Mucosa of descending colon (tissue), 3 donors: ENCODE results near the gene MTMR3. TPM values are rescaled to one million over a fixed set of nuclear protein-coding genes. Genes with fewer than 3 reads are reported as not detected.

Experiments
- ATAC-seq: fragments of 200-7000 bp; cut with Tn5 transposase; one replicate; pipeline ENCODE4 v1.9.1; 2020; ENCODE audit warnings: mild to moderate bottlenecking, moderate library complexity
- DNase-seq, 3 donors: peaks; one replicate each; pipeline ENCODE4 v3.0.0-alpha.2; 2020
- H3K36me3 ChIP-seq: fragments of 200-600 bp; one replicate; pipeline ENCODE4 v1.8.0; 2021; ENCODE audit warnings: low read depth, mild to moderate bottlenecking
- H3K4me1 ChIP-seq: fragments of 200-600 bp; one replicate; pipeline ENCODE4 v1.8.0; 2021; ENCODE audit warnings: low read depth, mild to moderate bottlenecking
- H3K4me3 ChIP-seq: fragments of 200-600 bp; one replicate; pipeline ENCODE4 v1.8.0; 2021; ENCODE audit warnings: mild to moderate bottlenecking
- H3K9me3 ChIP-seq: fragments of 200-600 bp; one replicate; pipeline ENCODE4 v1.8.0; 2021; ENCODE audit warnings: mild to moderate bottlenecking
- intact Hi-C, 2 donors: fragments of 100-400 bp; cut with DNase I in 1 of 2; cut with micrococcal nuclease in 1 of 2; formaldehyde crosslinking; loops; one replicate each; pipeline versions ENCODE4 v1.11.0 to v1.11.1; 2022; cut with DNase I, micrococcal nuclease
- total RNA-seq, 3 donors: library from RNA; stranded (reverse); fragmentation: NEBNext Ultra II Directional in 2 of 3; extraction: Animal tissue kit (Norgen Biotek cat#: 25700) in 2 of 3; gene quantifications; one replicate each; pipeline versions ENCODE4 v1.2.1 to v1.2.4, GENCODE V29; 2021 to 2023
- TF ChIP-seq, protein P1 (sequence below): fragments of 200-600 bp; IDR thresholded peaks from one replicate; pipeline ENCODE4 v1.8.0; 2022; ENCODE audit warnings: antibody characterized with exemption, mild to moderate bottlenecking
- donor health status: DM: no; HTN: no; CAD: no; lungs with moderate emphysema.
- donor health status: DM: no; HTN: no; CAD: no.
- donor health status: DM: no; HTN: yes; CAD: no.

MTMR3 gene
- total RNA-seq, 3 donors from 2014 or later, result 47.7 to 59.8 (median 54.4) TPM

- peaks cover 6% of the 10 kb centered on the region for H3K9me3 ChIP-seq
- peaks cover 4% of the 10 kb centered on the region for H3K4me1 ChIP-seq
- TF ChIP-seq, protein P1, sequence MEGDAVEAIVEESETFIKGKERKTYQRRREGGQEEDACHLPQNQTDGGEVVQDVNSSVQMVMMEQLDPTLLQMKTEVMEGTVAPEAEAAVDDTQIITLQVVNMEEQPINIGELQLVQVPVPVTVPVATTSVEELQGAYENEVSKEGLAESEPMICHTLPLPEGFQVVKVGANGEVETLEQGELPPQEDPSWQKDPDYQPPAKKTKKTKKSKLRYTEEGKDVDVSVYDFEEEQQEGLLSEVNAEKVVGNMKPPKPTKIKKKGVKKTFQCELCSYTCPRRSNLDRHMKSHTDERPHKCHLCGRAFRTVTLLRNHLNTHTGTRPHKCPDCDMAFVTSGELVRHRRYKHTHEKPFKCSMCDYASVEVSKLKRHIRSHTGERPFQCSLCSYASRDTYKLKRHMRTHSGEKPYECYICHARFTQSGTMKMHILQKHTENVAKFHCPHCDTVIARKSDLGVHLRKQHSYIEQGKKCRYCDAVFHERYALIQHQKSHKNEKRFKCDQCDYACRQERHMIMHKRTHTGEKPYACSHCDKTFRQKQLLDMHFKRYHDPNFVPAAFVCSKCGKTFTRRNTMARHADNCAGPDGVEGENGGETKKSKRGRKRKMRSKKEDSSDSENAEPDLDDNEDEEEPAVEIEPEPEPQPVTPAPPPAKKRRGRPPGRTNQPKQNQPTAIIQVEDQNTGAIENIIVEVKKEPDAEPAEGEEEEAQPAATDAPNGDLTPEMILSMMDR, result no peak
- no peak overlapping the region for H3K4me3 ChIP-seq
- ATAC-seq (no peak), DNase-seq (no peak)
- H3K36me3 ChIP-seq, result no peaks in the 10 kb centered on the region
- intact Hi-C loops, result no loop called here
Observed at GRCh38 chr22:30064172-30064571, 181.2 kb downstream of the MTMR3 start.

DNA sequence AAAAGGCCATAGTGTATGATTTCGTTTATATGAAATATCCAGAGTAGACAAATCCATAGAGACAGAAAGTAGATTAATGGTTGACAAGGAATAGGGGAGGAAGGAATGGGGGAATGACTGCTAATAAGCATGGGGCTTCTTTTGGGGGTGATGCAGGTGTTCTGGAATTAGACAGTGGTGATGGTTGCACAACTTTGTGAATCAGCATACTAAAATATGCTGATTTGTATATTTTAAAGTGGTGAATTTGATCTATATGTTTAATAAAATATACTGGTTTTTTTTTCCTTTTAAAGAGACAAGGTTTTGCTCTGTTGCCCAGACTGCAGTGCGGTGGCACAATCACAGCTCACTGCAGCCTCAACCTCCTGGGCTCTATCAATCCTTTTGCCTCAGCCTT is 190.8 kb downstream of the MTMR3 start:
- no peaks in the 10 kb centered on the region for H3K9me3 ChIP-seq
- intact Hi-C loops, result no loop called here
- H3K4me1 ChIP-seq, result no peaks in the 10 kb centered on the region
- TF ChIP-seq, protein P1, result no peak
- no peak overlapping the region for H3K4me3 ChIP-seq
- H3K36me3 ChIP-seq, result no peaks in the 10 kb centered on the region
- ATAC-seq, result no peak
- no peak for DNase-seq

GRCh38 chr22:30074147-30074546 is 191.2 kb downstream of the MTMR3 start:
- ATAC-seq (no peak), DNase-seq (no peak)
- Histone ChIP-seq H3K36me3 (no peaks in the 10 kb centered on the region), H3K4me1 (no peaks in the 10 kb centered on the region), H3K4me3 (no peak overlapping the region), H3K9me3 (no peaks in the 10 kb centered on the region)
- TF ChIP-seq, protein P1, result no peak
- intact Hi-C loops, result no loop called here

DNA sequence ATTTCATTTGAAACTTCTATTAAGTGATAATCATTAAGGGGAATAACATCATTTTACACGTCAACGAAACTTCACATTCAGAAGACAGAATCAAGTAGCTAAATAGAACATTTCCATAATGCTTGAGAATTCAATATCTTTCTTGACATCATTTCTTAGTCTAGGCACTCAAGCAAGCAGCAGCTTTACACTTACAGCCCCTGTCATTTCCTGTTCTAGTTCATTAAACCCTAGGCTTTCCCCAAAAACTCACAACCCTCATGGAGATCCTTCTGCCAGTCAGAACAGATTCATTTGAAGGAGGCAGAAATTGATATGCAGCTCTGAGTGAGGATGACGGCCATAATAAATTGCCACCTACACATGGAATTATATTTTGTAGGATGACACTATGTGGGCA is 192.0 kb downstream of the MTMR3 start:
- no peaks in the 10 kb centered on the region for H3K4me1 ChIP-seq
- DNase-seq (no peak), ATAC-seq (no peak)
- no peaks in the 10 kb centered on the region for H3K9me3 ChIP-seq
- no peak overlapping the region for H3K4me3 ChIP-seq
- TF ChIP-seq, protein P1, result no peak
- intact Hi-C loops, result no loop called here
- no peaks in the 10 kb centered on the region for H3K36me3 ChIP-seq

DNA sequence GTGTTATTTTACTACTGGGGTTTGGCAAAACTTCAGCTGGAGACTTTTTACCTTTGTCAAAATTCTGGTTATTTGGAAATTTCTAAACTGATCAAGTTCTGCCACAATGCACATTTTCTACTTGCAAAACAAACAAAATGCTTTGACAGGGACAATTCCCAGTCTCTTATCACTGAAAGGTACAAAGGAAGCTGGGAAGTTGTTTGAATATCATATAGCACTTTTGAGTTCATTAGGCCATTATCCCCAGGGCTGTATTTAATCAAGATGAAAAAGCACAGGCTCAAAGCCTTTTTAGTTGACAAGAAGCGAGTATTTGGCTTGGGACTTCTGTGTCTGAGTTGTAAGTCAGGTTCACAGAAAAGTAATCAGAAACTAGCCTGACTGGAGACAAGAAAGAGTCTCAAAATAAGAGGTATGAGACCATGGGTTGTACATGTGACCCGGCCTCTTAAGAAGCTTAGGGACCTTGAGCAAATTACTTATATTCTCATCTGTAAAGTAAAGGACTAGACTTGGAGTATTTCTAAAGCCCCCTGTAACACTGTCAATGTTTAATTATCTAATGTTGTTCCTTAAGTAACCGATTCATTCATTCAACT is 194.4 kb downstream of the MTMR3 start:
- DNase-seq, result no peak
- ATAC-seq, result no peak
- H3K4me3 ChIP-seq, result no peak overlapping the region

More for the DNA sequence above, 194.4 kb downstream of the MTMR3 start:
- no peaks in the 10 kb centered on the region for H3K4me1 ChIP-seq
- no peaks in the 10 kb centered on the region for H3K9me3 ChIP-seq
- TF ChIP-seq, protein P1, result no peak
- no peaks in the 10 kb centered on the region for H3K36me3 ChIP-seq
- intact Hi-C loops, result no loop called here
